Heart left ventricle (tissue), 13 donors: ENCODE data around the gene KRT31.

ENCODE experiments used
- CTCF ChIP-seq, 12 donors: fragments of 200-600 bp; sonication (generic) in 4 of 12; IDR thresholded peaks; one replicate each; pipeline versions ENCODE4 v1.5.0 to v1.8.0; 2018 to 2022; ENCODE audit warnings: antibody characterized with exemption in 12 of 12, mild to moderate bottlenecking in 5 of 12
- POLR2A ChIP-seq, 2 donors: fragments of 450-650 bp; IDR thresholded peaks; one replicate each; pipeline ENCODE4 v1.6.1; 2017; ENCODE audit warnings: antibody characterized with exemption in 2 of 2, mild to moderate bottlenecking in 2 of 2, moderate library complexity in 2 of 2
- donor health status: ischemic (EF 13 %, LVEDD 7.1; RV severe dilation, severe dysfunction).
- donor health status: DM: no; HTN: yes; CAD: no.
- donor health status: DM: no; HTN: no; CAD: no.
- donor health status: ischemic (EF 25% LVEDD 6.9; RV normal size, moderate dysfunction).
- donor health status: ischemic (EF 25% LVEDD 5.7; RV mildly dilated, moderate dysfunction).
- donor health status: ischemic (EF 35%, LVEDD 5.7; RV mildly dilated, moderate dysfunction).
- donor health status: nonischemic (EF 11% LVEDD 7.7; RV severe dilation, severe dysfunction).
- donor health status: DM: yes; HTN: yes; CAD: no.
- donor health status: PGD.
- donor health status: ischemic (EF 29% LVEDD 5.4; RV normal size, mild dysfunction).
- donor health status: nonischemic (EF 23%, LVEDD 6.1; RV moderate dilation, normal function).

GRCh38 chr17:41428591-41429291 is 31.3 kb upstream of the KRT31 start:
- no peak for TF ChIP-seq CTCF (IDR thresholded peaks at IDR 0.05)
- no peak for TF ChIP-seq POLR2A (IDR thresholded peaks at IDR 0.05)
